ENCODE measurements around the gene ZNF302. TPM values are rescaled to one million over a fixed set of nuclear protein-coding genes. Genes with fewer than 3 reads are reported as not detected.

ZNF302 gene
- 4.0 and 9.7 TPM in 2 replicates for total RNA-seq

DNA sequence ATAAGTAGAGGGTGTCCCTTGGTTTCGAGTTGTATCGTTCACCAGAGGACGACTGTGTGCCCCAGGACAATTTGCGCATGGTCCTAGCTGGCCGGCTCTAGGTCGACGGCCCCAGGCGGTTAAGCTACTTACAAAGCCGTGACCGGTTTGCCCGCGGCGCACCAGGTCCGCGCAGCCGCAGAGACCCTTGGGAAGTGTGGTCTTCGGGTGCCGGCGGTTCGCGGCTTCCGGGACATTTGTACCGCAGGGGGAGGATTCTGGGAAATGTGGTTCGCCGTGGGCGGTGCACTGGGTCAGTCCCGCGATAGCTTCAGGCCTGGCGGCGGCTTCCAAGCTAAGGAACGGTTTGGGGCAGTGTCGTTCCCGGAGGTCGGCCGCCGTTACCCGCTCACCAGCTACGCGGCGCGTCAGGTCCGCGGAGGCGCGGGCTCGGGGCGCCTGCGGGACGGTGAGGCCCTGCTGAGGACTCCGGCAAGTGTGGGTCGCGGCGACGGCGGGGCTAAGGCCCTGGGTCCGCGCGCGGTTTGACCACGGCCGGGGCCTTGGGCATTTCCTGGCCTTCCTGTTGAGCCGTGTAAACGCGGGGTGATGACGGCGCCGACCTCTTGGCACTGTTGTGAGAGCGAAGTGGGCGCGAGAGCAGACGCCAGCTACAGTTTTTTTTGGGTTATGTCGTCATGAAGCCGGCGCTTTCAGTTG lies at the start of gene ZNF302:
Gene ZNF302 (plus strand): TSS at position 293 of the 699 bp plus-strand sequence. CDS start 1,127 bp downstream, outside the sequence.

GRCh38 chr19:34676697-34677385 lies 637 bp upstream of the ZNF302 start, which contains the start of gene SCGB2B2:
Gene SCGB2B2 (minus strand): TSS chr19:34677159. CDS start chr19:34594563, 82,596 bp downstream.

GRCh38 chr19:34733746-34734536 lies 56.5 kb downstream of the ZNF302 start, which contains the start of gene ZNF181:
Gene ZNF181 (plus strand): TSS chr19:34734243. CDS start chr19:34735038, 795 bp downstream.

Other genes with a start within 250 kb of the ZNF302 start
- gene UBA2, start 249.3 kb upstream of the ZNF302 start, total RNA-seq: 87.4 and 100 TPM in 2 replicates
- 34.2 and 46.7 TPM in 2 replicates for gene WTIP, start 195.9 kb upstream of the ZNF302 start, total RNA-seq
- gene SCGB2B2, start 519 bp upstream of the ZNF302 start, total RNA-seq: not detected in 2 replicates
- gene ZNF181, start 56.6 kb downstream of the ZNF302 start, total RNA-seq: 4.3 and 11.8 TPM in 2 replicates
- gene ZNF599, start 95.5 kb downstream of the ZNF302 start, total RNA-seq: 13.5 and 14.4 TPM in 2 replicates
- gene ZNF30, start 249.2 kb downstream of the ZNF302 start, total RNA-seq: 2.0 and 2.3 TPM in 2 replicates

All from myometrial cell (primary cell).